GM21528 (cell line): Measurements from ENCODE around the gene ASH1L.
"Not testable (repeated sequence)": the region's sequence is repeated elsewhere in the genome, so short reads cannot be mapped to it uniquely, and the experiment has no call there.

Experiments
- ATAC-seq: cut with Tn5 transposase; IDR thresholded peaks from one replicate; pipeline ENCODE4 v1.9.1; 2021; ENCODE audit warnings: mild to moderate bottlenecking, moderate library complexity; ENCODE audit not compliant: unreplicated experiment, low FRiP score

Gene ASH1L, protein sequence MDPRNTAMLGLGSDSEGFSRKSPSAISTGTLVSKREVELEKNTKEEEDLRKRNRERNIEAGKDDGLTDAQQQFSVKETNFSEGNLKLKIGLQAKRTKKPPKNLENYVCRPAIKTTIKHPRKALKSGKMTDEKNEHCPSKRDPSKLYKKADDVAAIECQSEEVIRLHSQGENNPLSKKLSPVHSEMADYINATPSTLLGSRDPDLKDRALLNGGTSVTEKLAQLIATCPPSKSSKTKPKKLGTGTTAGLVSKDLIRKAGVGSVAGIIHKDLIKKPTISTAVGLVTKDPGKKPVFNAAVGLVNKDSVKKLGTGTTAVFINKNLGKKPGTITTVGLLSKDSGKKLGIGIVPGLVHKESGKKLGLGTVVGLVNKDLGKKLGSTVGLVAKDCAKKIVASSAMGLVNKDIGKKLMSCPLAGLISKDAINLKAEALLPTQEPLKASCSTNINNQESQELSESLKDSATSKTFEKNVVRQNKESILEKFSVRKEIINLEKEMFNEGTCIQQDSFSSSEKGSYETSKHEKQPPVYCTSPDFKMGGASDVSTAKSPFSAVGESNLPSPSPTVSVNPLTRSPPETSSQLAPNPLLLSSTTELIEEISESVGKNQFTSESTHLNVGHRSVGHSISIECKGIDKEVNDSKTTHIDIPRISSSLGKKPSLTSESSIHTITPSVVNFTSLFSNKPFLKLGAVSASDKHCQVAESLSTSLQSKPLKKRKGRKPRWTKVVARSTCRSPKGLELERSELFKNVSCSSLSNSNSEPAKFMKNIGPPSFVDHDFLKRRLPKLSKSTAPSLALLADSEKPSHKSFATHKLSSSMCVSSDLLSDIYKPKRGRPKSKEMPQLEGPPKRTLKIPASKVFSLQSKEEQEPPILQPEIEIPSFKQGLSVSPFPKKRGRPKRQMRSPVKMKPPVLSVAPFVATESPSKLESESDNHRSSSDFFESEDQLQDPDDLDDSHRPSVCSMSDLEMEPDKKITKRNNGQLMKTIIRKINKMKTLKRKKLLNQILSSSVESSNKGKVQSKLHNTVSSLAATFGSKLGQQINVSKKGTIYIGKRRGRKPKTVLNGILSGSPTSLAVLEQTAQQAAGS (N-terminal part only)

DNA sequence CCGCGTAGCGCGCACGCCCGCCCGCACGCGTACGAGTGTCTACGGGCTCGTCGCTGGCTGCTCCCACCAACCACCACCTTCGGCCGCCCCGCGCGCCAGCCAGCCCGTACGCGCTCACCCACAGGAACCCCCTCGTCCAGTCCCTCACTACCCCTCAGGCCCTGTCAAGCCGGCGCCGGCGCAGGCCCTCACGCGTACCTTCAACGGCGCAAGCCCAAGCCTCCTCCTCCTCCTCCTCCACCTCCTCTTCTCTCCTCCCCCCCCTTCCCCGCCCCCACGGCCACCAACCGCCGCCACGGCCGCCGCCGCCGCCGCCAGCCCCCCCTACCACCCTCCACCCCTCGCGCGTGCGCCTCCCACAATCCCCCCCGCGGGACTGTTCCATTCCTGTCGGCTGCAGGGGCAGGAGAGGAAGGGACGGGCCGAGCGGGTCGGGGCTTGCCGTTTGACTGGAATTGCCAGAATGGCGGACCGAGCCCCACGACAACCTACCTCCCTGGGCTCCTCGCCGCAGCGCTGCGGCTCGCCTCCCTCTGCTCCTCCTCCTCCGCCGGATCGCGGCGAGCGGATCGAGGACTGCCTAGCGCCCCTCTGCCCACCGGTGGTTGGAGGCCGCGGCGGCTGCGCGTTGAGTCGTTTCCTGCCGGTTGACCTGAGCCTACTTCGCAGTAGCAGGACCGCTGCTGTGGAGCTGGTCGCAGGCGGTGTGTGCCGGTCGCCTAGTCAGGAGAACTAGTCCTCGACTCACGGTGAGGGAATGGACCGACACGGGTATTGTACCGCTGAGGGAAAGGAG, at the start of gene ASH1L:
TSS of gene ASH1L (minus strand) at position 223 of the 796 bp plus-strand sequence. CDS start 41,284 bp downstream, outside the sequence.
- ATAC-seq: peak; percentile 68

DNA sequence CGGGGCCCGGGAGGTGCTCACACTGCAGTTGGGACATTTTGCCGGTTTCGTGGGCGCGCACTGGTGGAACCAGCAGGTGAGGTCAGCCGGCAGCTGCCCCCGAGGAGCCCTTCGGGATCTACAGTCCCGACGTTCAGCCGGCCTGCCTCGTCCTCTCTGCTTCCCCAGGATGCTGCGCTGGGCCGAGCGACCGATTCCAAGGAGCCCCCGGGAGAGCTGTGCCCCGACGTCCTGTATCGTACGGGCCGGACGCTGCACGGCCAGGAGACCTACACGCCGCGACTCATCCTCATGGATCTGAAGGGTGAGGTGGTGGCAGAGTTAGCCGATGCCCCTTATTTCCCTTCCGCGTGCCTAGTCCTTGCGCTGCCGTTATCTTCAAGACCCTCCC, 47.6 kb upstream of the ASH1L start:
- peak; percentile 27 for ATAC-seq

DNA sequence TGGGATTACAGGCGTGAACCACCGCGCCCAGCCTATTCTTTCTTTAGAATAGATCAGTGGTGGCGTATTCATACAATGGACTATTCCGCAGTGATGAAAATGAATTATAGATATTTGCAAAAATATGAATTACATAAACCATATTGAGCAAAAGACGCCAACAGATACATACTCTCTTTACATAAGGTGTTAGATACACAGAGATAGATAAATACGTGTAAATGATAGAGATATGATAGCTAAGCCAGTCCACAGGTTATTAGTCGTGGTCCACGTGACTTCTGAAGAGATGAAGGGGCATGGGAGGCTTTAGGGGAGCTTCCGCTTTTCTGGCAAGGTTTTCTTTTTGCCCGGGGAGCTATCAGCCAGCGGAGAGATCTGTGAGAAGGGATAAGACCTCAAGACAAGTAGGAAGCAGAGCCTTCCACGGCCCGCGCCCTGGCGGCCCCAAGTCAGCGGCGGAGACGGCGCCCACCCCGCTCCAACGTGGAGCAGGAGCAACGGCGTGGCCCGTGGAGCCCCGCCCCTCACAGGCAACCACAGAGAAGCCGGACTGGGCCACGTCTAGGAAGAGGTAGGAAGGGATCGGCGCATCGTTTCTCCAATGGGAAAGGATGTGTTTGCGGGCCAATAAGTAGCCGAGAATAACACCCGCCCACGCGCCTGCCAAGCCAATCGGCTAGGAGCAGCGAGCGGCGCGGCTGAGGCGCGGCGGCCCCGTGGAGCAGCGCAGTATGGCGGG, 47.1 kb upstream of the ASH1L start, which contains the start of gene MSTO1:
TSS of gene MSTO1 (plus strand) at position 704 of the 742 bp plus-strand sequence. CDS start at position 735, 31 bp downstream.
- ATAC-seq: peak; percentile 88

DNA sequence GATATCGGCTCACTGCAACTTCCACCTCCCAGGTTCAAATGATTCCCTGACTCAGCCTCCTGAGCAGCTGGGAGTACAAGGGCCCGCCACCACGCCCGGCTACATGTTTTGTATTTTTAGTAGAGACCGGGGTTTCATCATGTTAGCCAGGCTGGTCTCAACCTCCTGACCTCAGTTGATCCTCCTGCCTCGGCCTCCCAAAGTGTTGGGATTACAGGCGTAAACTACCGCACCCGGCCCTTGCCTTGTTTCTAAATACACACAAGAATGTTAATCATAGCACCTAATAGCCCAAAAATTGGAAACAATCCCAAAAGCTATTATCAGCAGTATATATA, 46.3 kb upstream of the ASH1L start:
- no peak for ATAC-seq

DNA sequence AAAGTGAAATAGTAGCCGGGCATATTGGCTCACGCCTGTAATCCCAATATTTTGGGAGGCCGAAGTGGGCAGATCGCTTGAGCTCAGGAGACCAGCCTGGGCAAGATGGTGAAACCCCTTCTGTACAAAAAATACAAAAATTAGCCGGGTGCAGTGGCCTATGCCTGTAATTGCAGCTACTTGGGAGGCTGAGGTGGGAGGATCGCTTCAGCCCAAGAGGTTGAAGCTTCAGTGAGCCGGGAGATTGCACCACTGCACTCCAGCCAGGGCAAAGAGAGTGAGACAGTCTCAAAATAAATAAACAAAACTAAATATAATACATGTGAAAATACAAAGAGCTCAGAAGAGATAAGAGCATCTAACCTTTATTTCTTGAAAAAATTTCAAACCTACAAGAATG, 45.1 kb upstream of the ASH1L start:
- no peak for ATAC-seq

DNA sequence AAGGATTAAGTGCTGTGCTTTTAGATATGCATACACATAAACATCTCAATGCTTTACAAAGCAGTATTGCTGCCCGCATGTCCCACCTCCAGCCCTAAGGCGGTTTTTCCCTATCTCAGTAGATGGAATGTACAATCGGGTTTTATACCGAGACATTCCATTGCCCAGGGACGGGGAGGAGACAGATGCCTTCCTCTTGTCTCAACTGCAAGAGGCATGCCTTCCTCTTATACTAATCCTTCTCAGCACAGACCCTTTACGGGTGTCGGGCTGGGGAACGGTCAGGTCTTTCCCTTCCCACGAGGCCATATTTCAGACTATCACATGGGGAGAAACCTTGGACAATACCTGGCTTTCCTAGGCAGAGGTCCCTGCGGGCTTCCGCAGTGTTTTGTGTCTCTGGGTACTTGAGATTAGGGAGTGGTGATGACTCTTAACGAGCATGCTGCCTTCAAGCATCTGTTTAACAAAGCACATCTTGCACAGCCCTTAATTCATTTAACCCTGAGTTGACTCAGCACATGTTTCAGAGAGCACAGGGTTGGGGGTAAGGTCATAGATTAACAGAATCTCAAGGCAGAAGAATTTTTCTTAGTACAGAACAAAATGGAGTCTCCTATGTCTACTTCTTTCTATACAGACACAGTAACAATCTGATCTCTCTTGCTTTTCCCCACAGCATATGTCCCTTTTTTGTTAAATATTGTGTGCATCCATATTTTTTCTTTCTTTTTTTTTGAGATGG, 37.4 kb upstream of the ASH1L start:
- ATAC-seq: not testable (repeated sequence)

DNA sequence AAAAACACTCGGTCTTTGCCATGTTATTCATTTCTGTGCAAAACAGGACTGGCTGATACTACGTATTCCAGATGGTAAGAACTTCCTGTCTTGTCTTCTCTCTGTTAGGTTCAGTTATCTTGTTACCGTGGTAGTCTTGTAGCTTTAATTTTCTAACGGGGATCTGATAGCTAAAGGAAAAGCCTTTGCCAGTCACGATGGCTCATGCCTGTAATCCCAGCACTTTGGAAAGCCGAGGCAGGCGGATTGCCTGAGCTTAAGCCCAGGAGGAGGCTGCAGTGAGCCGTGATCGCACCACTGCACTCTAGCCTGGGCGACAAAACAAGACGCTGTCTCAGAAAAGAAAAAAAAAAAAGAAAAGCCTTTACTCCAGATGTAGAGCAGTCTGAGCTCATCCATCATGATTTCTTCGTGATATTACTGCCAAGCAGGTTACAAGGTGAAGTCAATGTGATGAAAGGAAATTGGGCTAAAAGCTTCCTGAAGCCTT, 36.3 kb upstream of the ASH1L start:
- ATAC-seq: no peak

DNA sequence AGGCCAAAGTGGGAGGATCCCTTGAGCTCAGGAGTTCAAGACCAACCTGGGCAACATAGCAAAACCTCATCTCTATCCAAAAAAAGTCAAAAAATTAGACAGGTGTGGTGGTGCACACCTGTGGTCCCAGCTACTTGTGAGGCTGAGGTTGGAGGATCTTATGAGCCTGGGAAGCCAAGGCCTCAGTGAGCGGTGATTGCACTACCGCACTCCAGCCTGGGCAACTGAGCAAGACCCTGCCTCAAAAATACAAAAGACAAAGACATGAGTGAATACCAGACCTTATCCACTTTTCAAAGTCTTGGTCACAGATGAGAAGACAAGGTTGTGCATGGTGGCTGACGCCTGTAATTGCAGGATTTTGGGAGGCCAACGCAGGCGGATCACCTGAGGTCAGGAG, 34.3 kb upstream of the ASH1L start:
- no peak for ATAC-seq

DNA sequence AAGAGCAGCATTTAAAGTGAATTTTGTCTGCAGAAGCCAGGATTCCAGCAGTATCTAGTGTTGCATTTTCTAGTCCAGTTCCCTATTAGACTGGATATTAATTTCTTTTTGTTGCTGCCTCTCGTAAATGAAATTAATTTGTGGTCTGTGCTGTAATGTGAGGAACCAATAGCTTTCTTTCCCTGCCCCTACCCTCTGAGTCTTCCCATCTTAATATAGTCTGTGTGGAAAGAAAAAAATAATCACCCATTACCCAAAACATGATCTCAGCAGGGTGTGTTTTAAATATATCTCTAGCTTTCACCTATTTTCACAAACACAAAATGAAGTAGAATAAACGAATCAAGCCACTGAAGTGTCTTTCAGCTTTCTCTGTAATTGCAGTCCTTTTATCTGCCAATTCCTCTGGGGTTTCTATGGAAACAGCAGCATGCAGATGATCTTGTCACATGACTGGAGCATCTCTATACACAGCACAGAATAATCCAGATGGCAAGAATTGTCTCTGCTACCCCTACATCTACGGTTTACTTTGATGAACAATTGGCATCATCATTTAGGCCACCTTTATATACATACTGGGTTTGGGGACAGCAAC, 33.4 kb upstream of the ASH1L start:
- ATAC-seq: not testable (repeated sequence)

DNA sequence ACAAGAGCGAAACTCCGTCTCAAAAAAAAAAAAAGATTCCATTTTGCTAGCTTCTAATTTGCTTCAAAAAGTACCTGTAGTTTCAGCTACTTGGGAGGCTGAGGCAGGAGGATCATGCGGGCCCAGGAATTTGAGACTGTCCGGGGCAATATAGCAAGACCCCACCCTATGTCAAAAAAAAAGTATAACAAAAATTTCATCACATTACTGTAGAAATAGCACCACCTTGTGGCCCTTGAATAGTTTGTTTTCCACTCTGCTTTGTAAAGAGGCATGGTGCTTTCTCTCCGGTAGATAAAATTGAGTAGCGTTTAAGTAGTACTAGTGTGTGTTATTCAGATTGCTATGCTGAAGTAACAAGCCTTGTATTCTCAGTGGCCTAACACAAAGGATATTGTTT, 29.2 kb upstream of the ASH1L start:
- ATAC-seq: no peak

DNA sequence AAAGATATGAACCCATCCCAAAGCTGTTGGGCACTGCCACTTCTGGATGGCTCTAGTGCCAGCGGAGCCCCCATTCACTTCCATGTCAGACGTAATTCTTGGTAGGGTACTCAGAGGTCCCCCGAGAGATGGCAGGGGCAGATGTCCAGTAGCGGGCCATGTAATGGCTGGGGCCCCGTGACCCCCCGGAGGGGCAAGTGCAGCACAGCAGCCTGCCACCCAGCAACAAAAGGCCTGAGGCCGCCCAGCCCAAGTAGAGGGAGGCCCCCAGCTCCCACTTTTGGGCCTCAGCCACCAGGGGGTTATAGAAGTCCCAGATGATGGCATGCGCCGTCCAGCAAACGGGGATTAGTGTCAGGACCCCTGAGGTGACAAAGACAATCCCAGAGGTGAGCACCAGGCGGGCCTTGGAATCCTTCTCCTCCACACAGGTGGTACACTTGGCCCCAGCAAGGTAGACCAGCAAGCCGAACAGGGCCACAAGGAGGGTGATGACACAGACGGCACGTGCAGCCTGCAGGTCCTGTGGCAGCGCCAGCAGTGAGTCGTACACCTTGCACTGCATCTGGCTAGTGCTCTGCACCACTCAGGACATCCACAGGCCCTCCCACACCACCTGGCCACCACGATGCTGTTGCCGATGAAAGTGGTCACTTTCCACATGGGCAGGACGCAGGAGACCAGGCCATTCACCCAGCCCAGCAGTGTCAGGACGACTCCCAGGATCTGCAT, 28.1 kb upstream of the ASH1L start:
- not testable (repeated sequence) for ATAC-seq

DNA sequence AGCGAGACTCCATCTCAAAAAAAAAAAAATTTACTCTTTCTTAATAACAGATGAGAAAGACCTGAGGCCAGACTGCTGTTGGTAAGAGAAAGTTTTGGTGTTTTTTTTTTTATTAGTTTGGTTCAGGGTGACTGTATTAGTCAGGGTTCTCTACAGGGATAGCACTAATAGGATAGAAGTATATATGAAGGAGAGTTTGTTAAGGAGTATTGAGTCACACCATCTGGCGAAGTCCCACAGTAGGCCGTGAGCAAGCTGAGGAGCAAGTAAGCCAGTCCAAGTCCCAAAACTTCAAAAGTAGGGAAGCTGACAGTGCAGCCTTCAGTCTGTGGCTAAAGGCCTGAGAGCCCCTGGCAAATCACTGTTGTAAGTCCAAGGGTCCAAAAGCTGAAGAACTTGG, 26.7 kb upstream of the ASH1L start:
- not testable (repeated sequence) for ATAC-seq

DNA sequence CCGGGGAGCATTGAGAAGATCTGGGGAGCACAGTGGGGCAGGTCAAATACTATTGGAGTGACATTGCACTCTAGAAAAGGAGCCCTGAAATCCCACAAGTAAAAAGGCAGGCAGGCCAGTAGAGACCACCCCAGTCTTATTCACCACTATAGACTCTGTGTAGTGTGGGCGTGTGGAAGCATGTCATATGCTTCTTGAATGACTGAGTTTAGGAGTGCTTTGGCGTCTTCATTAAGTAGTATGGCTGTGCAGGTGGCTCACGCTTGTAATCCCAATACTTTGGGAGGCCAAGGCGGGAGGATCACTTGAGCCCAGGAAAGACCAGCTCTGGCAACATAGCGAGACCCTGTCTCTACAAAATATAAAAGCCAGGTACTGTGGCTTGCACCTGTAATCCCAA, 21.2 kb upstream of the ASH1L start:
- not testable (repeated sequence) for ATAC-seq

DNA sequence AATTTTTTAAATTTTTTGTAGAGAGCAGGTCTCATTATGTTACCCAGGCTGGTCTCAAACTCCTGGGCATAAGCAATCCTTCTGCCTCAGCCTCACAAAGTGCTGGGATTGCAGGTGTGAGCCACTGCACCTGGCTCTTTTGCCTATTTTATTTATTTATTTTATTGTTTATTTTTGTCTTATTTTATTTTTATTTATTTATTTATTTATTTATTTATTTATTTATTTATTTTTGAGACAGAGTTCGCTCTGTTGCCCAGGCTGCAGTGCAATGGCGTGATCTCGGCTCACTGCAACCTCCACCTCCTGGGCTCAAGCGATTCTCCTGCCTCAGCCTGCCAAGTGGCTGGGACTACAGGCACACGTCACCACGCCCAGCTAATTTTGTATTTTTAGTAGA, 13.0 kb upstream of the ASH1L start:
- ATAC-seq: not testable (repeated sequence)

DNA sequence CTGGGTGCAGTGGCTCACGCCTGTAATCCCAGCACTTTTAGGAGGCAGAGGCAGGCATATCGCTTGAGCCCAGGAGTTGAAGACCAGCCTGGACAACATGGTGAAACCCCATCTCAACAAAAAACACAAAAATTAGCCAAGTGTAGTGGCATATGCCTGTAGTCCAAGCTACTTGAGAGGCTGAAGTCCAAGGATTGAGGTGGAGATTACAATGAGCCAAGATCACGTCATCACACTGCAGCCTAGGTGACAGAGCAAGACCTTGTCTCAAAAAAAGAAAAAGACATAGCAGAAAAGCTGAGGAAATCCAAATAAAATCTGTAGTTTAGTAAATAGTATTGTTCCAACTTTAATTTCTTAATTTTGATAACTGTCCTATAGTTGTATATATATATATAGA, 11.5 kb upstream of the ASH1L start:
- ATAC-seq: no peak

DNA sequence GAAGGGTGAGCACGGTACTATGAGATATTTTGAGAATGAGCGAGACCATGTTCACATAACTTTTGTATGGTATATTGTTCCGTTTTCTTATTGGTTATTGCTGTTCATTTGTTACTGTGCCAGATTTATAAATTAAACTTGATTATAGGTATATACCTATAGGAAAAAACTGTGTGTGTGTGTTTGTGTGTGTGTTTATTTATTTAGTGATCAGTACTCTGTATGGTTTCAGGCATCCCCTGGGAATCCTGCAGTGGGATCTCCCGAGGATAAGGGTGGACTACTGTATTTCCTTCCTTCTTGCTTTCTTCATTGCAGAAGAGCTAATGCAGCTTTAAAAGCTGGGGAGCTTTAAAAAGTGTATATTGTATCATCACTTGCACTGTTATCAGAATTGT, 8.0 kb upstream of the ASH1L start:
- no peak for ATAC-seq

DNA sequence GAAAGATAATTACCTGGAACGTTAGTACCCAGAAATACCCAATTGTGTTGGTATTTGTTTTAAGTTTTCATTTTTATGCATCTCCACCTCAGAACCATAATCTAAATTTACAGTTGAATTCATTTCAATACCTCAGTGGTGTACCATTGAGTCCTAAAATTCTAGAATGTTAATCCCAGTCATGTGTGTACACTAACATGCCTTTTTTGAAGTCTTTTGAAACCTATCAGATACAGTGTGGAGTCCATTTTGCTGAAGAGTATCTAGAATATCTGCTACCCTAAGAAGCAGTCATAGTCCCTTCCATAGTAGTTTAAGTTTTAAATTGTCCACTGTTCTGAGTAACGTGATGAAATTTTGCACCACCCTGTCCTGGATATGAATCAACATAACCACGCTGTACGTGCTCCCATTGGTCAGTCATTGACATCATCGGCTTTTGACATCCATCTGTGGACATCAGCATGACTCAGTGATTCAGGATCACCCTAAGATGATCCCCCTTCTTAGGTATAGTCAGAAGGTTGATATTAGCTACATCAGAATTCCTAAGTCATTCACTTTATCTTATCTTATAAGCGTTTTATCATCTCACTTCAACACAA, 7.5 kb upstream of the ASH1L start:
- no peak for ATAC-seq
